Neuron (in vitro differentiated cells): ENCODE data around the gene ZBTB20.
"Not testable (repeated sequence)": the region's sequence is repeated elsewhere in the genome, so short reads cannot be mapped to it uniquely, and the experiment has no call there.

Source experiments
- H2AFZ ChIP-seq: one replicate; pipeline ENCODE4 v1.6.1; 2013; ENCODE audit warnings: low read depth, mild to moderate bottlenecking, inconsistent platforms, low read length, moderate library complexity
- H3K27me3 ChIP-seq: one replicate; pipeline ENCODE4 v1.6.1; 2013; ENCODE audit warnings: low read length; ENCODE audit not compliant: insufficient read depth
- H3K36me3 ChIP-seq: one replicate; pipeline ENCODE4 v1.6.1; 2013; ENCODE audit warnings: low read length; ENCODE audit not compliant: insufficient read depth
- H3K4me1 ChIP-seq: one replicate; pipeline ENCODE4 v1.6.1; 2013; ENCODE audit warnings: low read length; ENCODE audit not compliant: insufficient read depth
- H3K4me3 ChIP-seq: 2 replicates; pipeline ENCODE4 v1.5.1; 2013; ENCODE audit warnings: mild to moderate bottlenecking, low read length, moderate library complexity
- H3K9me3 ChIP-seq: one replicate; pipeline ENCODE4 v1.6.1; 2013; ENCODE audit warnings: low read length

ZBTB20 gene

GRCh38 chr3:114827495-114827894 is 319.6 kb downstream of the ZBTB20 start:
- no peaks in the 10 kb centered on the region for H3K27me3 ChIP-seq
- peaks cover 14% of the 10 kb centered on the region for H3K4me1 ChIP-seq
- no peak overlapping the region for H2AFZ ChIP-seq
- H3K9me3 ChIP-seq: no peaks in the 10 kb centered on the region
- no peaks in the 10 kb centered on the region for H3K36me3 ChIP-seq
- no peak overlapping the region for H3K4me3 ChIP-seq

GRCh38 chr3:114824014-114824413 is 323.1 kb downstream of the ZBTB20 start:
- H3K4me3 ChIP-seq: no peak overlapping the region
- H2AFZ ChIP-seq: no peak overlapping the region
- H3K9me3 ChIP-seq: no peaks in the 10 kb centered on the region
- no peaks in the 10 kb centered on the region for H3K36me3 ChIP-seq
- no peaks in the 10 kb centered on the region for H3K27me3 ChIP-seq
- H3K4me1 ChIP-seq: peaks cover 14% of the 10 kb centered on the region

GRCh38 chr3:114823061-114823460 is 324.0 kb downstream of the ZBTB20 start:
- no peaks in the 10 kb centered on the region for H3K36me3 ChIP-seq
- peaks cover 14% of the 10 kb centered on the region for H3K4me1 ChIP-seq
- no peak overlapping the region for H2AFZ ChIP-seq
- H3K27me3 ChIP-seq: no peaks in the 10 kb centered on the region
- H3K9me3 ChIP-seq: no peaks in the 10 kb centered on the region
- H3K4me3 ChIP-seq: no peak overlapping the region

- Histone ChIP-seq H3K4me3 (no peak overlapping the region), H3K9me3 (no peaks in the 10 kb centered on the region), H3K36me3 (no peaks in the 10 kb centered on the region), H3K4me1 (no peaks in the 10 kb centered on the region), H2AFZ (no peak overlapping the region), H3K27me3 (no peaks in the 10 kb centered on the region)
These were observed 331.0 kb downstream of the ZBTB20 start for GRCh38 chr3:114816052-114816451.

- not testable (repeated sequence) for H2AFZ ChIP-seq, H3K9me3 ChIP-seq
These were observed 334.4 kb downstream of the ZBTB20 start for GRCh38 chr3:114812541-114813238.

GRCh38 chr3:114809668-114810413 is 337.2 kb downstream of the ZBTB20 start:
- H3K4me1 ChIP-seq: no peaks in the 10 kb centered on the region
- H3K9me3 ChIP-seq: no peaks in the 10 kb centered on the region
- H3K4me3 ChIP-seq: no peak overlapping the region
- H3K27me3 ChIP-seq: no peaks in the 10 kb centered on the region
- H2AFZ ChIP-seq: no peak overlapping the region
- H3K36me3 ChIP-seq: no peaks in the 10 kb centered on the region

More at GRCh38 chr3:114812541-114813238, 334.4 kb downstream of the ZBTB20 start:
- not testable (repeated sequence) for H3K4me3 ChIP-seq, H3K27me3 ChIP-seq, H3K4me1 ChIP-seq, H3K36me3 ChIP-seq

GRCh38 chr3:114804099-114804498 is 343.0 kb downstream of the ZBTB20 start:
- Histone ChIP-seq H3K4me1 (peaks cover 36% of the 10 kb centered on the region), H3K9me3 (no peaks in the 10 kb centered on the region), H3K27me3 (no peaks in the 10 kb centered on the region), H2AFZ (no peak overlapping the region), H3K4me3 (no peak overlapping the region), H3K36me3 (no peaks in the 10 kb centered on the region)

- H3K4me3 ChIP-seq: no peak overlapping the region
- H3K4me1 ChIP-seq: peaks cover 36% of the 10 kb centered on the region
- no peaks in the 10 kb centered on the region for H3K36me3 ChIP-seq
- H3K27me3 ChIP-seq: no peaks in the 10 kb centered on the region
- no peaks in the 10 kb centered on the region for H3K9me3 ChIP-seq
- no peak overlapping the region for H2AFZ ChIP-seq
These were observed 343.9 kb downstream of the ZBTB20 start for GRCh38 chr3:114803042-114803695.

- Histone ChIP-seq H2AFZ (no peak overlapping the region), H3K27me3 (no peaks in the 10 kb centered on the region), H3K9me3 (no peaks in the 10 kb centered on the region), H3K36me3 (no peaks in the 10 kb centered on the region), H3K4me3 (peak overlapping the region; percentile 0), H3K4me1 (peaks cover 38% of the 10 kb centered on the region)
These were observed 346.6 kb downstream of the ZBTB20 start for GRCh38 chr3:114800272-114801031.

- Histone ChIP-seq H3K9me3 (no peaks in the 10 kb centered on the region), H3K4me3 (no peak overlapping the region), H3K4me1 (peaks cover 44% of the 10 kb centered on the region), H2AFZ (no peak overlapping the region), H3K27me3 (no peaks in the 10 kb centered on the region), H3K36me3 (no peaks in the 10 kb centered on the region)
These were observed 347.3 kb downstream of the ZBTB20 start for GRCh38 chr3:114799816-114800215.

GRCh38 chr3:114796796-114797195 is 350.3 kb downstream of the ZBTB20 start:
- Histone ChIP-seq H3K36me3 (no peaks in the 10 kb centered on the region), H3K27me3 (no peaks in the 10 kb centered on the region), H3K9me3 (no peaks in the 10 kb centered on the region), H2AFZ (no peak overlapping the region), H3K4me3 (no peak overlapping the region), H3K4me1 (peaks cover 29% of the 10 kb centered on the region)

- no peak overlapping the region for H2AFZ ChIP-seq
- no peaks in the 10 kb centered on the region for H3K27me3 ChIP-seq
- H3K9me3 ChIP-seq: no peaks in the 10 kb centered on the region
- H3K4me3 ChIP-seq: no peak overlapping the region
- H3K4me1 ChIP-seq: peaks cover 12% of the 10 kb centered on the region
- no peaks in the 10 kb centered on the region for H3K36me3 ChIP-seq
These were observed 352.0 kb downstream of the ZBTB20 start for GRCh38 chr3:114794894-114795630.
